GM21528 (cell line): Measurements from ENCODE around the gene NME2.

Experiments
- ATAC-seq: cut with Tn5 transposase; IDR thresholded peaks from one replicate; pipeline ENCODE4 v1.9.1; 2021; ENCODE audit warnings: mild to moderate bottlenecking, moderate library complexity; ENCODE audit not compliant: unreplicated experiment, low FRiP score

The NME2 gene

DNA sequence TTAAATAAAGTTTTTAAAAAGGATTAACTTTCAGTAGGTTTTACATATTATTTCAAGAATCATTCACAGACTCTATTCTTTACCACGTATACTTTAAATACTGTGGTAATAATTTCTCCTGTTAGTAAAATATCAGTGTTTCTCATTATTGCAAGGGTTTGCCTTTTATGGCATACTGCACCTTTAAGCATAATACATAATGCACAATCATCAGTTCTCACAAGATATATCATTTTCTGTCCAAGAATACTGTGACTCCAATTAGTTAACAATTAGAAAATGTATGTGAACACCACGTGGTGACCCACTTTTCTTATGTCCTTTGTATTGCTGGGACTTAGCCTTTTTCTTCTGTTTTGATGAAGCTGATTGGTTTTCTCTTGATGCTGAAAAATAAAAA lies 25.7 kb downstream of the NME2 start:
- no peak for ATAC-seq

- ATAC-seq: no peak
Measured at GRCh38 chr17:51197754-51198153, 31.5 kb downstream of the NME2 start.

DNA sequence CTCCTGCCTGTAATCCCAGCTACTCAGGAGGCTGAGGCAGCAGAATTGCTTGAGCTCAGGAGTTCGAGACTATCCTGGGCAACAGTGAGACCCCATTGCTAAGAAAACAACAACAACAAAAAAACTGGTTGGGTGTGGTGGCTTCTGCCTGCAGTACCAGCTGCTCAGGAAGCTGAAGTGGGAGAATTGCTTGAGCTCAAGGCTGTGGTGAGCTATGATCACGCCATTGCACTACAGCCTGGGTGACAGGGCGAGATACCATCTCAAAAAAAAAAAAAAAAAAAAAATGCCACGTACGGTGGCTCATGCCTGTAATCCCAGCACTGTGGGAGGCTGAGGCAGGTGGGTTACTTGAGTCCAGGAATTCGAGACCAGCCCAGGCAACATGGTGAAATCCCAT lies 34.1 kb downstream of the NME2 start:
- no peak for ATAC-seq

GRCh38 chr17:51200846-51201245 lies 34.6 kb downstream of the NME2 start:
- no peak for ATAC-seq

GRCh38 chr17:51203838-51204237 lies 37.6 kb downstream of the NME2 start:
- no peak for ATAC-seq

- no peak for ATAC-seq
Measured at GRCh38 chr17:51214920-51215319, 48.7 kb downstream of the NME2 start.

DNA sequence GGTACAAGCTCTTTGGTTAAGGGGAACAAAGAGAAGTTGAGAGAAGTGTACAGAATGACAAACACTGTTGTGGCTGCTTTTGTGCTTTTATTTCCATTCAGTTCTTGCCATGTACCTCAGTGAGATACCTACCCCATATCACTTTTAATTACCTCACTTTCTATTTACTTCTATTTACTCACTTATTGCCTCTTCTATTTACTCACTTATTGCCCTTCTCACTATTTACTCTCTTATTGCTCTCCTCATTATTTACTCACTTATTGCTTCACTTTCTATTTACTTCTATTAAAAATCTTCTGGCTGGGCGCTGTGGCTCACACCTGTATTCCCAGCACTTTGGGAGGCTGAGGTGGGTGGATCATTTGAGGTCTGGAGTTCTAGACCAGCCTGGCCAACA lies 51.7 kb downstream of the NME2 start:
- no peak for ATAC-seq

DNA sequence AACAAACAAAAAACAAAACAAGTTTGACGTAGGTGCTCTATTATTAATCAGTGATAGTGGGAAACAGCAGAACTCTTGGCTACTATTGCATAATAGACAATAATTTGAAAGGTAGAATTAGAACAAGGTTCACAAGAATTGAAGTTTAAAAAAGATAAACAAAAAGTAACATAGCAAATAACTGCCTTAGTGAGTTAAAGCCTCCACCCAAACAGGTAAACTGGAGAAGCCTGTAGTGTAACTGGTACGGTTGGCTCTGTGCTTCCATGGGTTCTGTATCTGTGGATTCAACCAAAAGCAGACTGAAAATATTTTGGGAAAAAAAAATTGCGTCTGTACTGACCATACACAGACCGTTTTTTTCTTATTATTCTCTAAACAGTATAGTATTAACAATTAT lies 55.1 kb downstream of the NME2 start:
- no peak for ATAC-seq
